OCI-M1 (cell line): Measurements from ENCODE around the gene HPRT1.

Experiments used
- DNase-seq: peaks from one replicate; lab custom pipeline; 2025; lab: John Stamatoyannopoulos, UW

The HPRT1 gene

DNA sequence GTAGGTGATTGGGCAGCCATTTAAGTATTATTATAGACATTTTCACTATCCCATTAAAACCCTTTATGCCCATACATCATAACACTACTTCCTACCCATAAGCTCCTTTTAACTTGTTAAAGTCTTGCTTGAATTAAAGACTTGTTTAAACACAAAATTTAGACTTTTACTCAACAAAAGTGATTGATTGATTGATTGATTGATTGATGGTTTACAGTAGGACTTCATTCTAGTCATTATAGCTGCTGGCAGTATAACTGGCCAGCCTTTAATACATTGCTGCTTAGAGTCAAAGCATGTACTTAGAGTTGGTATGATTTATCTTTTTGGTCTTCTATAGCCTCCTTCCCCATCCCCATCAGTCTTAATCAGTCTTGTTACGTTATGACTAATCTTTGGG lies 16.3 kb downstream of the HPRT1 start:
- DNase-seq, result no peak

- DNase-seq, result no peak
Observed at GRCh38 chrX:134478374-134478773, 18.4 kb downstream of the HPRT1 start.

DNA sequence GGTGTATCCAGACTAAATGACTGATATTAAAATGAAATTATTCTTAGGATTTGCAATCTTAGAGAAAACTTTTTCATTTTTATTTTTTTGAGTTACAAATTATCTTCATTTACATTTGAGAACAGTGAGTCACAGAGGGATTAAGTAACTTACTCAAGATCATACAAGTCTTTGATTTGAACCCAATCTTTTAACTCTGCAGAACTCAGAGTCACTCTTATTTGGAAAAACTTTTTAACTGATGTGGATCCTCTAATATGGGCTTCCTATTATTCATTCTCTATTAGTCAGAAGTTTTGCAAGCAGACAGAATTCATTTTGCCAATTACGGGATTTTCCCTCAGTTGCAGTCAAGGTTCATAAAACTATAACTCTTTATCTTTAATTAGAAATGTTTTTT lies 20.1 kb downstream of the HPRT1 start:
- no peak for DNase-seq

DNA sequence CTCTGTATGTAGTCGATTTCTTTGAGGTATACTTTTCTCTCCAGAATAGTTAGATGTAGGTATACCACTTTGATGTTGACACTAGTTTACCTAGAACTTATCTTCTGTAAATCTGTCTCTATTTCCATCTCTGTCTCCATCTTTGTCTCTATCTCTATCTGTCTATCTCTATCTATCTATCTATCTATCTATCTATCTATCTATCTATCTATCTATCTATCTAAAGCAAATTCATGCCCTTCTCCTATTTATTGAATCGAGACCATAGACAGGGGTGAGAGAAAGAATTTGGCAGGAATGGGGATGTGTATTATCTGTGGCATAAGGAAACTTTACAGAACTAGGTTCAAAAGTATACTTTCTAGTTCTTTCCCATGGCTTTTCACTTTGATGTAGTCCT lies 21.4 kb downstream of the HPRT1 start:
- DNase-seq, result no peak

- DNase-seq, result no peak
Observed at GRCh38 chrX:134482371-134482770, 22.4 kb downstream of the HPRT1 start.

- peak; percentile 73 for DNase-seq
Observed at GRCh38 chrX:134484039-134484438, 24.1 kb downstream of the HPRT1 start.

GRCh38 chrX:134501941-134502340 lies 42.0 kb downstream of the HPRT1 start:
- no peak for DNase-seq

GRCh38 chrX:134502686-134503085 lies 42.7 kb downstream of the HPRT1 start:
- DNase-seq, result no peak

DNA sequence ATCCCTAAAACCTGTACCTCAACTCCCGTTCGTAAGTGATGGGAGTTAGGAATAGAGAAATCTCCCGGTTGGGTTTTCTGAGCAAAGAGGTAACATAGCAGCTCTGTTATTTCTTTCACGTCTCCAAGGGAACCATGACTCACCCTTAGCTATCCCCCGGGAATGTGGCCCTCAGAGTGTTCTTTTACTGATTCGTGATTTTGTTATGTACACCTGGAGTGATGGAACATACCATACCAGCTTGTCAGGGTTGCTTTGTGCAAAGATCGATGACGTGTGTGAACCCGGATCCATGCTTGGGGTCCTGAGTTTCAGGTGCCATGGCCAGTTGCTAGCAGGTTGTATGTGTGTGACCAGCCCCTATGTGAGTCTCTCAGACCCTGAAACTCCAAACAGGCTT lies 52.6 kb downstream of the HPRT1 start:
- no peak for DNase-seq

- no peak for DNase-seq
Observed at GRCh38 chrX:134513091-134513490, 53.1 kb downstream of the HPRT1 start.

DNA sequence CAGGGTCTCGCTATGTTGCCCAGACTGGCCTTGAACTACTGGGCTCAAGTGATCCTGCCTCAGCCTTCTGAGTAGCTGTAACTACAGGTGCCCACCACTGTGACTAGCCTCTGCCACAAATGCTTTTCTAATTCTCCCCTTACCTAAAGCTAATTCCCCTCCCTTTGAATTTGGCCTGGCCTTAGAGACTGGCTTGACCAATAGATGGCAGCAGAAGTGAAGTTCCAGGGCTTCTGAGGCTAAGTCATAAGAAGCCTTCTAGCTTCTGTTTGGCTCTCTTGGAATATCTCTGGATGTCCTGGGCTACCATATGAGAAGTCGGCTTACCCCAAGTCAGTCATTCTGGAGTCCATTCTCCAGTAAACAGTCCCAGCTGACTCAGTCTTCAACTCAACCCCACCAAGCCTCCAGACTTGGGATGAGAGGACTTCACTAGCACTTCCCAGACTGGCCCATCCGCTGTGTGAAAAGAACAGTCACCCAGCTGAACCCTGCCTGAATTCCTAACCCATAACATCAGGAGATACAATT lies 61.0 kb downstream of the HPRT1 start:
- peak; percentile 77 for DNase-seq

GRCh38 chrX:134524181-134524580 lies 64.2 kb downstream of the HPRT1 start:
- no peak for DNase-seq

- no peak for DNase-seq
Observed at GRCh38 chrX:134525086-134525792, 65.3 kb downstream of the HPRT1 start.

DNA sequence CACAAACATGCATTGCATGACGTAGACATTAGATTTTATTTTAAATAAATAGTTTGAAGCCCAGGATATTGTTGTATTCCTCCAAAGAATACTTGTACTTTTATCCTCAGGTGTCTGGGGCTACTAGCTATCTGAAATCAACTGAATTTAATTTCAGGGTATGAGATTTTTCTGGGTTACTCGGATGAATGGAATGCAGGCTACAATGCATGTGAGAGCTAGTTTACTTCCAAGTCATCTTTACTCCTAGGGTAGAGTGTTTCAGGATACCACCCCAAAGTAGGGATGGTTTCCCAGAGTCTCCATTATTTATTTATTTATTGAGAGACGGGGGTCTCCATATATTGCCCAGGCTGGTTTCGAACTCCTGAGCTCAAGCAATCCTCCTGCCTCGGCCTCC lies 66.4 kb downstream of the HPRT1 start:
- no peak for DNase-seq

DNA sequence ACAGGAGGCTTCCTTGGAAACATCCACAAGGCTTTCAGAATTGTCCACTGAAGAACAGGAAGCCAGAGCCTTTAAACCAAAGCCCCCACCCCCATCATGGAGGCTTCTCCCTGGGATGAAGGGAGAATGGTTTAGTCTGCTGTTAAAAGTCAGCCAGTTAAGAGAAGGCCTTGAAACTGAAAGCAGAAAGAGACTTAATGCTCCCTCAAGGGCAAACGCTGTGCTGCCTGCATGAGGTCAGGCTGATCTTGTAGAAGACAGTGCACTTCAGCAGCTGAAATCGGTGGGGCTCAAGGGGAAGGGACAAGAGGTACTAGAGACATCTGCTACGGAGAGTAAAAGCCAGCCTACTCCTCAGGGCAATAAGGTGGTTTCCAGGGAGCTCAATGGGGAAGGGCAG lies 69.0 kb downstream of the HPRT1 start:
- DNase-seq, result peak; percentile 38

DNA sequence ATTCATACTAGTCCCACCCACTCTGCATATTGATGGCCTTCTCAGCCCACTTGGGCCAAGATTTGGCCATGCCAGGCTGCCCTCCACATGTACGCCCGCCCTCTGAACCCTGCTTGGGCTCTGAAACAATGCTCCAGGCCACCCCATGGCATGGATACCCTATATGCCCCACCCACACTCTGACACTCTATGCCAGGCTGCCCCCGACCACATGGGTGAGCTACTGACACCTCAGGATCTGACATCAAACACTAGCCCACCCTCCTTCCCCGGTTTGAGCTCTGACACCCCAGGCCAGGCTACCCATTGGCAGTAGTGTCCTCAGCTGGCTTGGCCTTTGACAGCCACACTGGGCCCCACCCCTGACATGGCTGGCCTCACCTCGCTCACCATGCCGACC lies 69.5 kb downstream of the HPRT1 start:
- DNase-seq, result no peak

GRCh38 chrX:134530845-134531244 lies 70.9 kb downstream of the HPRT1 start:
- DNase-seq, result no peak

DNA sequence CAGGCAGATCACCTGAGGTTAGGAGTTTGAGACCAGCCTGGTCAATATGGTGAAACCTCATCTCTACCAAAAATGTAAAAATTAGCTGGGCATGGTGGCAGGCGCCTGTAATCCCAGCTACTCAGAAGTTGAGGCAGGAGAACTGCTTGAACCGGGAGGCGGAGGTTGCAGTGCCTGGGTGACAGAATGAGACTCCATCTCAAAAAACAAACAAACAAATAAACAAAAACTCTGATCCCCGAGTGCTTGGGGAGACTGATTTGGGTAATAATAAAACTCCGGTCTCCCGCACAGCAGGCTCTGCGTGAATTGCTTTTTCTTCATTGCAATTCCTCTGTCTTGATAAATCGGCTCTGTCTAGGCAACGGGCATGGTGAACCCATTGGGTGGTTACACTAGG lies 73.4 kb downstream of the HPRT1 start:
- DNase-seq, result no peak

DNA sequence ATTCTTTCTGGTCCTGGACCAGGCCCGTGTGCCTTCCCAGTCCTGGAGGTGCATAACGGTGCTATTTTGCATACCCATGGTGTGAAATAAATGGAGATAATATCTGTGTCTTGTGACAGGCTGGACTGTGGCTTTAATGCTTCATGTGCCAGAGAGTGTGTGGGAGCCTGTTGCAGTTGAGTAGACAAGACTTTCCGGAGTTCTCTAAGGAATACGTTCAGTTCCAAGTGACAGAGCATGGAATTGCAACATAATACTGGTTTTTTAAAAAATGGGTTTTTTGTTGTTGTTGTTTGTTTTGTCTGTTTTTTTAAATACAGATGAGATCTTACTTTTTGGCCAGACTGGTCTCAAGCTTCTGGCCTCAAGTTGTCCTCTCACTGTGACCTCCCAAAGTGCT lies 74.0 kb downstream of the HPRT1 start:
- peak; percentile 18 for DNase-seq

DNA sequence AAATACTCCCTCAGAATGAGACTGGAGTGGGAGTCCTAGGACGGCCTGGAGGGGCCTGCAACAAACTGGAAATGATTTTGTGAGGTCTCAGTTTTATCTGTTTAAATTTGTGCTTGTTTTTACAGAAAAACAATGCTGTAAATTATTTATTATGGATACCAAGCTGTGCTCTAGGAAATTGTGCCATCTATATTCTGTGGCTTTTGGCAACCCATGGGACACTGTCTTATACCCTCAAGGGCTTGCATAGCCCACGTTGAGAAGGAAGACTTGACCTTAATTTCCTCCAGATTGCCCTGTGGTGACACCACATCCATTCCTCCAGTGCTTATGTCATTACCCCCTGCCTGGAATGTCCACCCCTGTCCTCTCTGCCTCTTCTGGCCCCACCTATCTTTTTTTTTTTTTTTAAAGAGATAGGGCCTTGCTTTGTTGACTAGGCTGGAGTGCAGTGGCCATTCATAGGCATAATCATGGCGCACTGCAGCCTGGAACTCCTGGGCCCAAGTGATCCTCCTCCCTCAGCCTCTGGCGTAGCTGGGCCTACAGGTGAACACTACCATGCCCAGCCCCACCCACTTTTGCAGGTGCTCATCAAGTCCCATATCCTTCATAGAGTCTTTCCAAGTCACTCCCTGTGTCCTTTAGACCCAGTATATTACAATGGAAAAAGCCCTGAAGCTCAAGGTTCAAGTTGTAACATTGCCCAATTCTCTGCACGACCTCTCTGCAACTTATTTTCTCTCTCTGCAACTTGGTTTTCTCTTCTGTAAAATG lies 77.4 kb downstream of the HPRT1 start:
- DNase-seq, result peak; percentile 26

- no peak for DNase-seq
Observed at GRCh38 chrX:134538316-134538715, 78.4 kb downstream of the HPRT1 start.

DNA sequence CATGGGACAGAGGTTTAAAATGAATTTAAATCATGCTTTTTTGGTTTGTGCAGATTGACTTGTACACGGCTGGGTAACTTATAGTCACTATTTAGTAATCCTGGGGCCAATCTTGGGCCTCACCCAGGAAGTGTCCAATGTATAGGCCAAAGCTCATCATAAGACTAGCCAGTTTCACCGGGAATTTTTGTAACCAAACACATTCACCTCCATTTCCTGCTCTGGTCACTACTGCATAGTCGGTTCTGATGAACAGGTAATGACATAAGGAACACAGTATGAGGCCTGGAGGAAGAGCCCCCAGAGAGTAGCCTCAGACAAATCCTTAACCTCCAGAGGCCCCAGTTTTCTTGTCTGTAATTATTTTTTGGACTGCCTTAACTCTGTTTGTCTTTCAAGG lies 81.9 kb downstream of the HPRT1 start:
- no peak for DNase-seq

- peak; percentile 62 for DNase-seq
Observed at GRCh38 chrX:134542485-134542884, 82.5 kb downstream of the HPRT1 start.
